Activated gamma-delta T cell treated with anti-CD3 and anti-CD28 coated beads, Interleukin-2, amount 50 U/mL, for 16 hours (primary cell): Measurements from ENCODE around the gene PATE1.
"Not testable (repeated sequence)": the region's sequence is repeated elsewhere in the genome, so short reads cannot be mapped to it uniquely, and the experiment has no call there.

Source experiments
- DNase-seq: peaks from one replicate; pipeline ENCODE4 v3.0.0-alpha.2; 2020; ENCODE audit warnings: low read depth

Gene PATE1, protein sequence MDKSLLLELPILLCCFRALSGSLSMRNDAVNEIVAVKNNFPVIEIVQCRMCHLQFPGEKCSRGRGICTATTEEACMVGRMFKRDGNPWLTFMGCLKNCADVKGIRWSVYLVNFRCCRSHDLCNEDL

DNA sequence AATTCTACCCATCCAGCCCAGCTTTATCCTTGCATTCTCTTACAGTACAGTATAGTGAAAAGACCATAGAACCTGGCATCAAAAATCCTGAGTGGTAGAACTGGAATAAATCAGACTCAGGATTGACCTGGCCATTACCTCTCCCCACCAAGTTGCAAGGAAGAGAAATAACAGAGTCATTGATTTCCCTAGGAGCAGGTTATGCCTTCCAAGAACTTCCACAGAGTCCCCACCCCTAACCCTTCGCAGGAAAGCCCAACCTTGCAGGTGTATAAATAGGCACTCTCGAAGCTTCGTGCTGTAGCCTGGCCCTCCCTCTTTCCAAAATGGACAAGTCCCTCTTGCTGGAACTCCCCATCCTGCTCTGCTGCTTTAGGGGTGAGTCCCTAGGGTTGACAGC is at the start of gene PATE1:
Gene PATE1 (plus strand): TSS at position 301 of the 400 bp plus-strand sequence. CDS start 26 bp downstream, at position 327.
- no peak for DNase-seq

DNA sequence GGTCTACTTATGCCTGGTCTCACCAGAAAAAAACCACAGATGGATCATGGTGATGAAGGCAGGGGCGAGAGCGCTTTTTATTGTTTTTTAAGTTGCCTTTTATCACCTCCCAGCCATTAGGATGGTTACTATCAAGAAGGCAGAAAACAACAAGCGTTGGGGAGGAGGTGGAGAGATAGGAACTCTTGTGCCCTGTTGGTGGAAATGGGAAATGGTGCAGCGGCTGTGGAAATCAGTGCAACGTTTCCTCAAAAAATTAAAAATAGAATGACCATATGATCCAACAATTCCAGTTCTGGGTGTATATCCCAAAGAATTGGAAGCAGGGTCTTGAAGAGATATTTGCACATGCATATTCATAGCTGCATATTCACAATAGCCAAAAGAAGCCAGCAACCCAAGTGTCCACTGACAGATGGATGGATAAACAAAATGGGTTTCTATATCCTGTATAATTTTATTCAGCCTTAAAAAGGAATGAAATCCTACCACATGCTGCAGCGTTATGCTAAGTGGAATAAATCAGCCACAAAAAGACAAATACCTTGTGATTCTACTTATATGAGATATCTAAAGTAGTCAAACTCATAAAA is 45.0 kb upstream of the PATE1 start:
- no peak for DNase-seq

DNA sequence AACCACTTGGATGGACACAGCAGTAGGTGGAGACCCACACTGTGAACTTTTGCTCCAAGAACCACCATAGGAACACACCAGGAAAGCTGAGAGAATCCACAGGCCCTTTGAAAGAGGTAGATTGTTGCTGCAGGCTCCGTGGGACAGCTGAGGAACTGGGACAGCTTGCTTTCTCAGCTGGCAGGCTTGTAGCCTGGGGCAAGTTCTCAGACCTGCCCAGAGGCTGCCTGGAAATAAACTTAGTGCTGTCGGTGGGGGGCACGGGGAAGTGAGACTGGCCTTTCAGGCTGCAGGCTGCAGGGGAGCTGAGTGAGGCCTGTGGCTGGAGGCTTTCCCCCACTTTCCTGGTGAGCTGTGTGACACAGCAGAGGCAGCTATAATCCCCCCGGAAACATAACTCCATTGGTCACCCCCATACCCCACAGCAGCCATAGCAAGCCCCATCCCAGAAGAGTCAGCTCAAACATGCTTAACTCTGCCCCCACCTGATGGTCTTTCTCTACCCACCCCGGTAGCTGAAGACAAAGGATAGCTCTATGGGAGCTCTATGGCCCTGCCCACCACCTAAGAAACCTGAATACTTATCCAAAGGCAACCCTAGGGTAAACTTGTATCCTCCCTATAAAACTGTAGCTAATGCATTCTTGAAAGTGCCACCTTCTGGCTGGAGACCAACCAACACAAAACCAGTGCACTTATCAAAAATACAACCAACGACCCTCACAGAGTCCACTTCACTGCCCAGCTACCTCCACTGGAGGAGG is 44.0 kb upstream of the PATE1 start:
- no peak for DNase-seq

DNA sequence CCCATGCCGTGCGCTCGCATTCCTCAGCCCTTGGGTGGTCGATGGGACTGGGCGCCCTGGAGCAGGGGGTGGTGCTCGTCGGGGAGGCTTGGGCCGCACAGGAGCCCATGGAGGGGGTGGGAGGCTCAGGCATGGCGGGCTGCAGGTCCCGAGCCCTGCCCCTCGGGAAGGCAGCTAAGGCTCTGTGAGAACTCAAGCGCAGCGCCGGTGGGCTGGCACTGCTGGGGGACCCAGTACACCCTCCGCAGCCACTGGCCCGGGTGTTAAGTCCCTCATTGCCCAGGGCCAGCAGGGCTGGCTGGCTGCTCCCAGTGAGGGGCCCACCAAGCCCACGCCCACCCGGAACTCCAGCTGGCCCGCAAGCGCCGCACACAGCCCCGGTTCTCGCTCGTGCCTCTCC is 41.4 kb upstream of the PATE1 start:
- not testable (repeated sequence) for DNase-seq

DNA sequence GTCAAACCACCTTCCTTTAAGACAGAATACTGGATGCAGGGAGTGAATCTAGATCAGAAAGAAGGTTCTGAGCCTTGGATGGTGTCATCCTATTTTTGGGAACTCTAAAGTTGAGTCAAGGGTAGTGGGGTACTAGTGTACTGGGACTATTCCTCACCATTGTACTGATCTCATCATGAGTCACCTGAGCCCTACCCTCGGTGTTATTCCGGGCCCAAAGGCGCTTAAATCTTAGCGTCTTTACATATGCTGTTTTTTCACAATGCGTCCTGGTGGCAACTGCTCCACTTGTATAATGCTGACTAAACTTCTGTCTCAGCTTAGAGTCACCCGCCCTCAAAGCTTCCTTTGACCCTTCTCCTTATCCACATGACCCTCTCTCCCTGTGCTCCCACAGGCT is 25.3 kb upstream of the PATE1 start:
- DNase-seq: no peak

DNA sequence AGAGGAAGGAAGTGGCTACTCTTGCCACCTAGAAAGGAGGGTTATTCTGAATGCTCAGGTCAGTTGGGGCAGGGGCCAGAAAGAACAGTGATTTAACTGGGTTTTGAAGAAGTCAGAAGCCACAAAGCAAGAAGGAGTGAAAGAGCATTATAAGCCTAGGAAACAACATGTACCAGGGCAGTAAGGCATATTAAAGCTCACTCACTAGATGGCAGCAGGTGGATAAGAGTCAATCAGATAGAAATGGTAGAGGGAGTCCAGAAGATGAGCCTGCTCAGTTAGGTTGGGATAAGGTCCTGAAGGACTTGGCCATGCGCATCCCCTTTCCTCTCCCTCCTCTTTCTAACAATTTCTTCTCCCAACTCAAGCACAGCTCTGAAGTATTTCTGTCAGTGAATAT is 22.0 kb upstream of the PATE1 start:
- DNase-seq: no peak

DNA sequence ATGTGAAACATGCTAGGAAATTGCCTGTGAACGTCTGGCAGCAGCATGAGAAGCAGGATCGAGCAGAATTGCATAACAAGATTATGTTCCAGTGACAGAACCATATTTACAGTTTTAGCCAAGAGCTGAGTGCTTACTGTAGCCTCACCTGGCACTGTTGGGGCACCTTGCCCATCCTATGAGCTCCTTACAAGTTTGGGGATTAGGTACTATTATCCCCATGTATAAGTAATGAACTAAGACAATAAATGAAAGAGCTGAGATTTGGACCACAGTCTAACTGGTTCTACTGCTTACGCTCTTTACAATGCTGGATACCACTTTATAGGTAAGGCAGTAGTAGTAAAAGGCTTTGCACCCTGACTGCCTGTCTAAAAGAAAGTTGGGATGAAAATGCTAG is 17.1 kb upstream of the PATE1 start:
- no peak for DNase-seq

DNA sequence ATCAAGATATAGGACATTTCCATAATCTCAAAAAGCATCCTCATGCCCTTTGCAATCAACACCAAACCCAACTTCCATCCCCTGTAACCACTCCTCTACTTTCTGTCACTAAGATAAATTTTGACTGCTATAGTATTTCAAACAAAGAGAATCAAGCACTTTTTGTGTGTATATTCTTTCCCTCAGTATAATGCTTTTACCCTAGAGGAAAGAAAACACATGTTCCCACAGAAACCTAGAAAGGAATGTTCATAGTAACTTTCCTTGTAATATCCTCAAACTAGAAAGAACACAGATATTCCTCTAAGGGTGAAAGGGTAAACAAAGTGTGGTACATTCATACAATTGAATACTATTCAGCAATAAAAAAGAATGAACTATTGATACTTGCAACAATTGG is 5.5 kb upstream of the PATE1 start:
- DNase-seq: no peak

DNA sequence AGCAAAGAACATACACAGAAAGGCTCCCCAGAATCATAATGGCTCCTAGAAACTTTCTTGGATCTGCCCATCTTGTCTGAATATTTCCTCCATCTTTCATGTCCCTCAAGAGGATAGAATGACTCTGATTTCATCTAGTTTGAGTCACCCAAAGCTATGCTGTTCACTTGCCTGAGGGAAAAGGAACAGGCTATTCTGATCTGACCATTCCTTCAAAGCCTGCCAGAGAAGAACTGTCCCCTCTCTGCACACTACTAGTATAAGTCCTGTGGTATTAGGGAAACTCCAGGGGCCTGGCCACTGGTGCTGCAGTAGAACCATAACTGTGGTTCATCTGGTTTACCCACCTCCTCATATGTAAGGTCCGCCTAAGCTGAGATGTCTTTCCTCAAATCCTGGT is 2.4 kb upstream of the PATE1 start:
- DNase-seq: no peak

DNA sequence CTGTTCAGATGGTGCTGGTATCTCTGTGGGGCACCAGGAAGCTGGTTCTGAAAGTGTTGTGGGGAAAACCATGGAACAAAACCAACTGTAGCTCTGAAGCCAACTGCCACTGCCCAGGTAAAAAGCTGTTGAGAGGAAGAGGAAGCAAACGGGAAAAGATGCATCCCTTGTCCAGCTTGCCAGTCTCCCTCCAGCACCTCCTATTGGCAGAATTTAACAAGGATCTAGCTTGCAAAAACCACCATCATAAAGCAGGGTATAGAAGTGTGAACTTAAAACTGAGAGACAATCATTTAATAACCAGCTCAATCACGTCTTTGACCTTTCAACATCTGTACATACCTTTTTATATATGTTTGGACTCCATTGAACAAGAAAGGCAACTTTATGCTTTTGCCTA is 4.5 kb downstream of the PATE1 start:
- DNase-seq: no peak

DNA sequence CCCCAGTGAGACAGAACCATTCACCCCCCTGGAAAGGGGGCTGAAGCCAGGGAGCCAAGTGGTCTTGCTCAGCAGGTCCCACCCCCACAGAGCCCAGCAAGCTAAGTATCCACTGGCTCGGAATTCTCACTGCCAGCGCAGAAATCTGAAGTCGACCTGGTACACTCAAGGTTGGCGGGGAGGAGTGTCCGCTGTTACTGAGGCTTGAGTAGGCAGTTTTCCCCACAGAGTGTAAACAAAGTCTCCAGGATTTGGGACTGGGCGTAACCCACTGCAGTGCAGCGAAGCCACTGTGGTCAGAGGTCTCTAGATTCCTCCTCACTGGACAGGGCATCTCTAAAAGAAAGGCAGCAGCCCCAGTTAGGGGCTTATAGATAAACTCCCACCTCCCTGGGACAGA is 10.0 kb downstream of the PATE1 start:
- no peak for DNase-seq

DNA sequence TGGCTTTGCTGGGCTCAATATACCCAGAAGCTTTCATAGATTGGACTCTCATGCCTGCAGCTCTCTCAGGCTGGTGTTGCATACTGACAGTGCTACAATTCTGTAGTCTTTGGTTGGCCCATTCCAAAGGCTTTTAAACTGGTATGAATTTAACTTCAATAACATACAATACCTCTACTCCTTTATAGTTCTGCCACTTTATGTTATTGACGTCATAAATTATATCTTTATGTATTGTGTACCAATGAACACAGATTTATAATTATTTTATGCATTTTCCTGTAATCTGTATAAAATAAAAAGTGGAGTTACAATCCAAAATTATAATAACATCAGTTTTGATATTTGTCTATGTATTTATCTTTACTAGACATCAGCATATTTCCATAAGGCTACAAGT is 16.4 kb downstream of the PATE1 start:
- no peak for DNase-seq

DNA sequence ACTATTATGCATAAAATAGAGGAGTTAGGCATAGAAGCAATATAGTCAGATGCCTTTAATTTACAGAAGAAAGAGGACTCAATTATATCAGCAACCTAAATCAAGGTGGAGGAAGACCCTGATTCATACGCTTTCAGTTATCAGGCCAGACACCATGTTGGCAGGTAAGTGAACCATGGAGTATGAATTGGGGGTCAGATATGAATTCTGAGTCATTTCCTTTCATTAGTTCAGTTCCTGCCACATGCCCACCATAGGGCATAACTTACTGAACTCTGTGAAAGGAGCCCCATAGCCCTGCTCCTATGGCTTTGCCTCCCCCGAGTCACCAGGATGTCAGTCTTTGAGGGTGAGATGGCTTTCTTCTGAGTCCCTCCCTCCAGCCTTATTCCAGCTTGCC is 17.4 kb downstream of the PATE1 start:
- DNase-seq: no peak

DNA sequence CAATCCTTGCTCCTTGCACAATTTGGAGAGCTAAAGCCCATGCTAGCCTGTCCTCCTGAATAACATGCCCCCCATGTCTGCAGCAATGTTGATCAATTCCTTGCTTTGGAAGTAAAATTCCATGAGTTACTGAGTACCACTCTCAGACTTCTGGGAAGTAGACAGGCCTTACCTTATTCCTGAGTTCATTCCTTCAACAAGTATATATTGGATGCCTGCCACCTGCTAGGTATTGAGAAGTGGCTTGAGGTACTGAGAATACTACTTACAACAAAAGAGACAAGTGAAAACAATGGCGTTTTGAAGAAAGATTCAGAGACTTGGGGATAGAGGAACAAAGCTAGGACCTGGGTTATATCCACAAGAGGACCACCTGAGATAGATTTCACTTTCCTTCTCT is 20.2 kb downstream of the PATE1 start:
- no peak for DNase-seq

DNA sequence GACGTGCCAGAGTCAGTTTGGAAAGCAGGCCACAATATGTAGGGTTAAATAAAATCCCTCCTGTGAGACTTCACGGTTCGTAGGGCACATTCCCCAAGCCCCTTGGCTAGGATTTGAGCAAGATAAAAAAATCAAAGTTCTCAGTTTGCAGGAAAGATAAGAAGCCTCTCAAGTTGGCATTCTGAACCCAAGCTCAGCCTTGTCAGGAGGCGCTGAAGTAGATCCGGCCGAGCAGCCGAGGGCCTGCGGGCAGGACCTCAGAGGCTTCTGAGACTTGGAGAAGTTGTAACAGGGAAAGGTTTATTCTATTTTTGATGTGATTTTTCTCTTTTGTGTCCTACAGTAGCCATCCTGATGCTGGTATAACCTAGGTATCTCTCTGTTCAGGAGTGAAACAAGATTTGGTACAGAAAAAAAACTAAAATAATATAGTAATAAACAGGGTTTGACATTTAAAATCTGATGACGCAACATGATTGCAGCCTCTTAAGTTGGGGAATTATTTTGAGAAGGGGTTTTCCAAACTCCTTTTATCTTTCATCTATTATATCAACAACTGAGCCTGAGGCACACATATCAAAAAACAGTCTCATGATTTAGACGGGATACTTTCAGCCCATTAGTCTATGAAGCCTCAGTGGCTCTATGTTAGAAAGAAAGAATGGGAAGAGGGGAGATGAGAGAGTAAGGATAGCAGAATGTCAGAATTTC is 22.4 kb downstream of the PATE1 start:
- no peak for DNase-seq

DNA sequence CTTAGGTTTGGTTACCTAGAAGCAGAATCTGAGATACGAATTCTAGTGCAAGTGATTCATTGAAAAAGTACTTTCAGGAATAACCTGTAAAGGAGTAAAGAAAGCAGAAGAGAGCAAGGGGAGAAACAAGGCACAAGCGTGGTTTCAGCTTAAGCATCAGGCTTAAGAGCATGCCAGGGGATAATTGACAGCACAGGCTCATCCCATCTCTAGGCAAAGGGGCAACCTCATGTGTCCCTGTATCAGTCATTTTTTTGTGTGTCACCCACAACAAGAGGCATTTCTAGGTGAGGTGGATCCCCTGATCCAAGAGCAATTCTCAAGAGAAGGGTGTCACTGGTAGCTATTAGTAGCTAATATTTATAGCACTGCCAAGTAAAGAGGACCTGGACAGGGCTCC is 24.5 kb downstream of the PATE1 start:
- no peak for DNase-seq

DNA sequence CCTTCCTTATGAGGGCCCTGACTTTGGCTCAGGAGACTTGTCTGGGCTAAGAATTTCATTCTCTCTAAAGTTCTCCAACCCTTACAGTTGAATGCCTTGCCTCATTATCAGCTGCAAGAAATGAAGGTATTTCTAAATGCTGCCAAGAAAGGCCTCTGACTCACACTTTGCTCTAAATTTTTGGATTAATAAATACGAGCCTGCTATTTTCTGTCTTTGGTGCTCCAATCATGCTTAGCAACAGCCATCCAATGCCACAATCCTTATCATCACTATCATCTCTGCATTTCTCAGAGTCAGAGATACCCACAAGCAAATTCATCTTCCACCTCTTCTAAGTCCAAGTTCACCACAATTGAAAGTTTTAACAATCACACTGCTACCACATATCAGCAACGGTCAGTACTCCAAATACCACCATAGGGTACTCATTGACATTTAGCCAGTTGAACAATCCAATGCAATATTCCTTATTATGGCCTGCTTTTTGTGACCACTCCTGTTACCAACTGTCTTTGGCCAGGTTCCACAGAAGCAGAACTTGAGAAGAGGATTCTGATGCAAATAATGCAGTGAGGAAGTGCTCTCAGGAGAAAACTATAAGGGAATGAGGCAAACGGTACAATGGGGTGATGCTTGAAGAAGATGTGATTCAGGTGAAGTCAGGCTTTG is 26.9 kb downstream of the PATE1 start:
- no peak for DNase-seq

DNA sequence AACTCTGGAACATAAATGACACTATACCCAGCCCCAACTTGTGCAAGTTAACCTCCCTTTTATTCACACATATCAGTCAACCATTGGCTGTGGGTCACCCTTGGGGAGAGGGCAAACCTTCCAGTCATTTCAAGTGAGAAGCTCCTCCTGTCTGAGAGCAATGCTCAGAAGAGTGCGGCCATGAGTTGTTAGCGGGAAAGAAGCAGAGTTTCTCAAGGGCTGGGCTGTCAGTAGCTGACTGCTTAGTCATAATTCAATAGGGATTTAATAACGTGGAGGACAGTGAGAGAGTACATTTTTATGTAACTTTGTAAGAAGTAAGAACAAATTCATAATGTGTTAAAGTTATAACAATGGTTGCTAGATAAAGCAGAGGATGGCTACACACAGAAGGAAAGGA is 27.4 kb downstream of the PATE1 start:
- DNase-seq: no peak

DNA sequence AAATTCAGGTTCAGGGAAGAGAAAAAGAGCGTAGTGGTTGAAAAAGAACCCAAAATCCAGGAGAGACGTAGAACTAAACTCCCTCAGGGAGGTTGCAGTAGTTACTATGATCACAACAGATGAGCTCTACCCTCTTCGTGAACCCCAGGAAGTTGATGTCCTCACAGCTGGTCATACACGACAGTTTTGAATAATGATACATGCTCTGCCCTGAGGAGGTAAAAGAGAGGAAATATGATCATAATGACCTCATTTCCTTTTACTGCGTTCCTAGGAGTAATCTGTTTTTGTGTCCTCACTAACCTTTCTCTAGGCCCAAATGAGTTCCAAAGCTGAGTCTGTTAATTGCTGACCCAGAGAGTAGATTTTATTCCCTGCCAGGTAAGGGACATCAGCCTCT is 31.2 kb downstream of the PATE1 start:
- no peak for DNase-seq

DNA sequence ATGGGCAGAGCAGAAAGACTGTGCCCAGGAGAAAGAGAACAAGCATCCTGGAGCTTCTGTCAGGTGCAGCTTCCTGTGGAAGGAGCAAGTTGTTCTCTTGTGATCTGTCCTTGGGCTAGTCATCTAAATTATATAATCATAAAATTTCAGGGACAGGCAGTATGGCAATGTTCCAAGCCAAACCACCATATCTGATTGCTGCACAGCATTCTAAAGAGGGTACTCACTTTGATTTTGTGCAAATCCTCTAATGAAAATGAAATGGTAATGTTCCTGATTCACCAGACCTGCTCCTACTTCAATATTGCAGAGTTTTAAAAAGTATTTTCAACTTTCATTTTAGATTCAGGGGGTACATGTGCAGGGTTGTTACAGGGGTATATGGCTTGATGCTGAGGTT is 32.6 kb downstream of the PATE1 start, which contains the start of gene PATE2:
Gene PATE2 (minus strand): TSS at position 101 of the 400 bp plus-strand sequence. CDS start 55 bp downstream, at position 46.
- no peak for DNase-seq

DNA sequence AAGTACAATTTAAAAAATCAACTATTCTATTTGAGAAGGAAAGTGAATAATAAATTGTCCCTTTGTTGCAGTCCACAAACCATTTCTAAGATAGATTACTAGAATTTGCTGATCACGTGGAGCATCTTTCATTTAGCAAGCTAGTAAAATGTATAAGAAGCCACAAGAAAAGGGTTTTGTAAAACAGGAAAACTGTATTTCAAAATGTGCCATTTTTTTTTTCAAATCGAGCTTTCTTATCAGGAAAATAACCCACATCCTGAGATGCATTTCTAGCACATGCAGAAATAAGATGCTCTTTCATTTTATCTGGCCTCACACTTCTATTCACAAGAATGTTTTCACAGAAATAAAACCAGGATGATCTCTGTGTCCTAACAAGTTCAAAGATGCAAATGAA is 38.6 kb downstream of the PATE1 start:
- no peak for DNase-seq

DNA sequence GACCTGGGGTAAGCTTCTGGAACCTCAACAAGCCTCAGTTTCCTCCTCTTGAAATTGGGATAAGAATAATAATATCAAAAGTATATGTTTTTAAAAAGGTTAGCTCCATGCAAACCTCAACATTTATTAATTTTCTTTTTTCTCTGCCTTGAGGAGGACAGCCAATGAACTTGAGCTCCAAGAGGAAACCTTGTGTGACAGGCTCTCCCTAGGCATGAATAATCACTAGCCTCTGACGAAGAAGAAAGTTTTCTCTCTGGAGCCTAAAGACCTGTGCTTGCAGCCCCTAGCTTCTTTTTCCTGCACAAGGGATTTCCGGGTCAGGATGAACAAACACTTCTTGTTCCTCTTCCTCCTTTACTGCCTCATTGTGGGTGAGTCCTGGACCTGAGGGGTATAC is 41.7 kb downstream of the PATE1 start, which contains the start of gene PATE3:
Gene PATE3 (plus strand): TSS at position 301 of the 400 bp plus-strand sequence. CDS start 25 bp downstream, at position 326.
- DNase-seq: no peak
